GM23338 (cell line): Measurements from ENCODE around the gene LCLAT1. TPM values are rescaled to one million over a fixed set of nuclear protein-coding genes. Genes with fewer than 3 reads are reported as not detected.
A peak's percentile ranks its signal among the peaks of the same experiment; 100 is the strongest.

Experiments
- ATAC-seq: fragments of 200-7000 bp; cut with Tn5 transposase; 3 replicates; pipeline ENCODE4 v1.9.1; 2020
- DNase-seq: peaks from one replicate; pipeline ENCODE4 v3.0.0-alpha.2; 2015; ENCODE audit warnings: low spot score
- H2AFZ ChIP-seq: fragments of 200-600 bp; sonication (generic); 2 replicates; pipeline ENCODE4 v1.8.0; 2016; ENCODE audit warnings: antibody characterized with exemption, mild to moderate bottlenecking, moderate library complexity
- H3F3A ChIP-seq: fragments of 200-600 bp; sonication (generic); replicated peaks from 2 replicates; pipeline ENCODE4 v1.8.0; 2017; ENCODE audit warnings: antibody characterized with exemption, mixed run types, low read depth
- H3K27ac ChIP-seq: fragments of 200-600 bp; sonication (generic); 2 replicates; pipeline ENCODE4 v1.6.1; 2016; ENCODE audit warnings: low read depth
- H3K27me3 ChIP-seq: fragments of 200-600 bp; sonication (generic); 2 replicates; pipeline ENCODE4 v1.8.0; 2016; ENCODE audit warnings: mild to moderate bottlenecking, mixed run types, moderate library complexity; ENCODE audit not compliant: insufficient read depth
- H3K36me3 ChIP-seq: fragments of 200-600 bp; sonication (generic); 2 replicates; pipeline ENCODE4 v1.8.0; 2016; ENCODE audit warnings: mild to moderate bottlenecking; ENCODE audit not compliant: insufficient read depth
- H3K4me1 ChIP-seq: fragments of 200-600 bp; sonication (generic); 2 replicates; pipeline ENCODE4 v1.8.0; 2016; ENCODE audit warnings: mild to moderate bottlenecking, moderate library complexity; ENCODE audit not compliant: insufficient read depth
- H3K4me2 ChIP-seq: fragments of 200-600 bp; sonication (generic); 2 replicates; pipeline ENCODE4 v1.7.1; 2017; ENCODE audit warnings: mixed run types
- H3K4me3 ChIP-seq: fragments of 200-600 bp; sonication (generic); 2 replicates; pipeline ENCODE4 v1.6.1; 2016; ENCODE audit warnings: mixed run types
- H3K79me2 ChIP-seq: fragments of 200-600 bp; sonication (generic); replicated peaks from 2 replicates; pipeline ENCODE4 v1.8.0; 2017; ENCODE audit warnings: mild to moderate bottlenecking; ENCODE audit not compliant: insufficient read depth
- H3K9me2 ChIP-seq: fragments of 200-600 bp; sonication (generic); 2 replicates; pipeline ENCODE4 v1.8.0; 2017; ENCODE audit not compliant: insufficient read depth
- H4K20me1 ChIP-seq: fragments of 200-600 bp; sonication (generic); replicated peaks from 2 replicates; pipeline ENCODE4 v1.8.0; 2017; ENCODE audit warnings: mild to moderate bottlenecking; ENCODE audit not compliant: insufficient read depth
- H3K27ac Mint-ChIP-seq: 2 replicates; pipeline ENCODE4 v1.8.0; 2020; ENCODE audit warnings: inconsistent platforms, mild to moderate bottlenecking, moderate library complexity, mixed read lengths
- H3K27me3 Mint-ChIP-seq: 3 replicates; pipeline ENCODE4 v1.8.0; 2022; ENCODE audit warnings: low read depth, mild to moderate bottlenecking, moderate library complexity, mixed read lengths, inconsistent platforms; ENCODE audit not compliant: insufficient read depth, poor library complexity
- H3K36me3 Mint-ChIP-seq: 3 replicates; pipeline ENCODE4 v1.8.0; 2021; ENCODE audit warnings: low read depth, mild to moderate bottlenecking, inconsistent platforms, moderate library complexity, mixed read lengths
- H3K4me1 Mint-ChIP-seq: 3 replicates; pipeline ENCODE4 v1.8.0; 2020; ENCODE audit warnings: mild to moderate bottlenecking, inconsistent platforms, mixed read lengths
- H3K4me3 Mint-ChIP-seq: 3 replicates; pipeline ENCODE4 v1.8.0; 2021; ENCODE audit warnings: moderate library complexity, mild to moderate bottlenecking, inconsistent platforms, mixed read lengths
- H3K9me3 Mint-ChIP-seq: 3 replicates; pipeline ENCODE4 v1.8.0; 2020; ENCODE audit warnings: moderate library complexity, mild to moderate bottlenecking, inconsistent platforms, mixed read lengths
- CREB1 ChIP-seq: fragments of 250-450 bp; sonication (Bioruptor Pico); IDR thresholded peaks from 2 replicates; pipeline ENCODE4 v1.5.0; 2020; ENCODE audit warnings: low read depth, mild to moderate bottlenecking, moderate library complexity
- EZH2 ChIP-seq: fragments of 200-600 bp; sonication (generic); IDR thresholded peaks from one replicate; pipeline ENCODE4 v1.8.0; 2017; ENCODE audit warnings: antibody characterized with exemption, mild to moderate bottlenecking, low read depth; ENCODE audit not compliant: unreplicated experiment
- EZH2phosphoT487 ChIP-seq: fragments of 200-600 bp; sonication (generic); IDR thresholded peaks from one replicate; pipeline ENCODE4 v1.8.1; 2018; ENCODE audit warnings: antibody characterized with exemption; ENCODE audit not compliant: unreplicated experiment
- JUNB ChIP-seq: IDR thresholded peaks from one replicate; pipeline ENCODE4 v1.6.1; 2016; ENCODE audit warnings: antibody characterized with exemption; ENCODE audit not compliant: unreplicated experiment
- NANOG ChIP-seq: IDR thresholded peaks from 2 replicates; pipeline ENCODE4 v1.6.1; 2016; ENCODE audit warnings: antibody characterized with exemption, borderline replicate concordance
- POLR2AphosphoS5 ChIP-seq: IDR thresholded peaks from 2 replicates; pipeline ENCODE4 v1.6.1; 2016; ENCODE audit warnings: antibody characterized with exemption, low read depth
- STAT1 ChIP-seq: IDR thresholded peaks from one replicate; pipeline ENCODE4 v1.6.1; 2016; ENCODE audit warnings: antibody characterized with exemption; ENCODE audit not compliant: unreplicated experiment
- ZNF114 ChIP-seq: fragments of 250-450 bp; sonication (Bioruptor Pico); IDR thresholded peaks from 2 replicates; pipeline ENCODE4 v1.5.0; 2020; ENCODE audit warnings: mild to moderate bottlenecking, moderate library complexity
- ZNF331 ChIP-seq: fragments of 250-450 bp; sonication (Bioruptor Pico); IDR thresholded peaks from 2 replicates; pipeline ENCODE4 v1.5.0; 2020; ENCODE audit warnings: low read depth, mild to moderate bottlenecking, moderate library complexity
- polyA plus RNA-seq: library from polyadenylated mRNA; unstranded; fragments of >200 nt; fragmentation: Nextera tagmentation; extraction: Ambion mirVana; gene quantifications from 2 replicates; pipeline ENCODE4 v1.2.1, GENCODE V29; 2016
- total RNA-seq: library from RNA; depleted of rRNA; stranded (reverse); fragments of >200 nt; shearing (Covaris generic); gene quantifications from 2 replicates; pipeline ENCODE4 v1.2.3, GENCODE V29; 2014
- TF ChIP-seq, protein P1 (sequence below): IDR thresholded peaks from one replicate; pipeline ENCODE4 v1.6.1; 2018; ENCODE audit warnings: antibody characterized with exemption; ENCODE audit not compliant: unreplicated experiment
- TF ChIP-seq, protein P2 (sequence below), 2 experiments: fragments of 200-600 bp in 1 of 2; sonication (generic) in 1 of 2; conservative IDR thresholded peaks; 2 replicates each; pipeline versions ENCODE4 v1.5.1 to v1.6.1; 2016 to 2017; ENCODE audit warnings: antibody characterized with exemption in 2 of 2, low read depth in 2 of 2, mild to moderate bottlenecking in 2 of 2, moderate library complexity in 1 of 2
- TF ChIP-seq, protein P3 (sequence below): IDR thresholded peaks from 2 replicates; pipeline ENCODE4 v1.6.1; 2016; ENCODE audit warnings: antibody characterized with exemption

The LCLAT1 gene
- total and polyA plus RNA-seq, 2 experiments from 2014 or later = 11.5 to 30.1 TPM

DNA sequence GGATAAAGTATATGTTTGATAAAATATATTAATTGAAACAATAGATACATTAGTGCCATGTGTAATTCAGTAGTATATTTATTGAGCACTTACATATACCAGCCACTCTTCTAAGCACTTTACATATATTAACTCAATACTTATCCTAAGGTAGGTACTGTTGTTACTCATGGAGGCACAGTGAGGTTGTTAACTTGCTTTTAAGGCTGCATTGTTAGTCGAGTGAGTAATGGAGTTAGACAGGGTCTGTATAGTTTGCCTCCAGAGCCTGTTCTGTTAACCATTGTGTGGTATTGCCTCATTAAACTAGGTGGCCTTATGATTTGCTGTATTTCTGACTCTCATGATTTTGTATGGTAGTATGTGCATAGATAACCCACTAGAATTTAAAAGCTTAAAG, 44.2 kb downstream of the LCLAT1 start:
- Histone ChIP-seq H3F3A (no peaks in the 10 kb centered on the region), H4K20me1 (0 out of 2 replicates have a peak, but pooled peaks cover 8% of the 10 kb centered on the region), H3K79me2 (peaks cover 68% of the 10 kb centered on the region), H3K4me3 (no peak overlapping the region), H3K36me3 (no peaks in the 10 kb centered on the region), H3K27me3 (no peaks in the 10 kb centered on the region), H3K9me2 (no peaks in the 10 kb centered on the region), H3K27ac (no peak overlapping the region), H3K4me1 (0 out of 2 replicates have a peak, but pooled peaks cover 4% of the 10 kb centered on the region), H3K4me2 (no peak overlapping the region), H2AFZ (no peak overlapping the region)
- ATAC-seq (peak; percentile 35; the same call in 2 of the 3 replicates), DNase-seq (no peak)
- no peak overlapping the region for H3K27ac Mint-ChIP-seq
- TF ChIP-seq ZNF331 (no peak), EZH2phosphoT487 (no peak), POLR2AphosphoS5 (no peak), JUNB (no peak), EZH2 (no peak), NANOG (no peak), CREB1 (CRISPR knock-in tag) (no peak)
- TF ChIP-seq, protein P1, sequence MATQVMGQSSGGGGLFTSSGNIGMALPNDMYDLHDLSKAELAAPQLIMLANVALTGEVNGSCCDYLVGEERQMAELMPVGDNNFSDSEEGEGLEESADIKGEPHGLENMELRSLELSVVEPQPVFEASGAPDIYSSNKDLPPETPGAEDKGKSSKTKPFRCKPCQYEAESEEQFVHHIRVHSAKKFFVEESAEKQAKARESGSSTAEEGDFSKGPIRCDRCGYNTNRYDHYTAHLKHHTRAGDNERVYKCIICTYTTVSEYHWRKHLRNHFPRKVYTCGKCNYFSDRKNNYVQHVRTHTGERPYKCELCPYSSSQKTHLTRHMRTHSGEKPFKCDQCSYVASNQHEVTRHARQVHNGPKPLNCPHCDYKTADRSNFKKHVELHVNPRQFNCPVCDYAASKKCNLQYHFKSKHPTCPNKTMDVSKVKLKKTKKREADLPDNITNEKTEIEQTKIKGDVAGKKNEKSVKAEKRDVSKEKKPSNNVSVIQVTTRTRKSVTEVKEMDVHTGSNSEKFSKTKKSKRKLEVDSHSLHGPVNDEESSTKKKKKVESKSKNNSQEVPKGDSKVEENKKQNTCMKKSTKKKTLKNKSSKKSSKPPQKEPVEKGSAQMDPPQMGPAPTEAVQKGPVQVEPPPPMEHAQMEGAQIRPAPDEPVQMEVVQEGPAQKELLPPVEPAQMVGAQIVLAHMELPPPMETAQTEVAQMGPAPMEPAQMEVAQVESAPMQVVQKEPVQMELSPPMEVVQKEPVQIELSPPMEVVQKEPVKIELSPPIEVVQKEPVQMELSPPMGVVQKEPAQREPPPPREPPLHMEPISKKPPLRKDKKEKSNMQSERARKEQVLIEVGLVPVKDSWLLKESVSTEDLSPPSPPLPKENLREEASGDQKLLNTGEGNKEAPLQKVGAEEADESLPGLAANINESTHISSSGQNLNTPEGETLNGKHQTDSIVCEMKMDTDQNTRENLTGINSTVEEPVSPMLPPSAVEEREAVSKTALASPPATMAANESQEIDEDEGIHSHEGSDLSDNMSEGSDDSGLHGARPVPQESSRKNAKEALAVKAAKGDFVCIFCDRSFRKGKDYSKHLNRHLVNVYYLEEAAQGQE = no peak
- TF ChIP-seq, protein P2, sequence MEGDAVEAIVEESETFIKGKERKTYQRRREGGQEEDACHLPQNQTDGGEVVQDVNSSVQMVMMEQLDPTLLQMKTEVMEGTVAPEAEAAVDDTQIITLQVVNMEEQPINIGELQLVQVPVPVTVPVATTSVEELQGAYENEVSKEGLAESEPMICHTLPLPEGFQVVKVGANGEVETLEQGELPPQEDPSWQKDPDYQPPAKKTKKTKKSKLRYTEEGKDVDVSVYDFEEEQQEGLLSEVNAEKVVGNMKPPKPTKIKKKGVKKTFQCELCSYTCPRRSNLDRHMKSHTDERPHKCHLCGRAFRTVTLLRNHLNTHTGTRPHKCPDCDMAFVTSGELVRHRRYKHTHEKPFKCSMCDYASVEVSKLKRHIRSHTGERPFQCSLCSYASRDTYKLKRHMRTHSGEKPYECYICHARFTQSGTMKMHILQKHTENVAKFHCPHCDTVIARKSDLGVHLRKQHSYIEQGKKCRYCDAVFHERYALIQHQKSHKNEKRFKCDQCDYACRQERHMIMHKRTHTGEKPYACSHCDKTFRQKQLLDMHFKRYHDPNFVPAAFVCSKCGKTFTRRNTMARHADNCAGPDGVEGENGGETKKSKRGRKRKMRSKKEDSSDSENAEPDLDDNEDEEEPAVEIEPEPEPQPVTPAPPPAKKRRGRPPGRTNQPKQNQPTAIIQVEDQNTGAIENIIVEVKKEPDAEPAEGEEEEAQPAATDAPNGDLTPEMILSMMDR (conservative IDR thresholded peaks at IDR 0.05; ENCODE audit: low read depth in 2 of 2) = no peak
- no peak overlapping the region for H3K4me3 Mint-ChIP-seq
- peaks cover 3% of the 10 kb centered on the region; the same call in 2 of the 3 replicates for H3K9me3 Mint-ChIP-seq
- peaks cover 3% of the 10 kb centered on the region; the same call in 2 of the 3 replicates for H3K4me1 Mint-ChIP-seq
- peaks cover 9% of the 10 kb centered on the region for H3K36me3 Mint-ChIP-seq
- H3K27me3 Mint-ChIP-seq = no peaks in the 10 kb centered on the region

DNA sequence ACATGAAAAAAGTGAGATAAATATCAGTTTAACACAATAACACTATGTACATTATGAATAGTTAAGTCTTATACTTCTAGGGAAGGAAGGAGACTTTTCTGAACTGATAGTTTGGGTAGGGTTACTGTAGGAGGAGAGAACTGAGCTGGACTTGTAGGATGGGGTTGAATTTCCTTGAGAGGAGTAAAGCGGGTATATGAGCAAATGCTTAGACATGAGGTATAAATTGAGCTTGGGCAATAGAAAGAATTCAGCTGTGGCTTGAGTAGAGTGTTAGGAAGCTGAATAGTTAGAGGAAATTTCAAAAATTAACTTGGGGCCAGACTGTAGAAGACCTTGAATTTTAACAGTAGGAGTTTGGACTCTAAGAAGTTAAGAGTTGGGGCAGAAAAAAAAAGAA, 45.1 kb downstream of the LCLAT1 start:
- DNase-seq (no peak), ATAC-seq (no peak)
- H3K27me3 ChIP-seq = no peaks in the 10 kb centered on the region
- no peak overlapping the region for H3K27ac ChIP-seq
- 0 out of 2 replicates have a peak, but pooled peaks cover 3% of the 10 kb centered on the region for H3K4me1 ChIP-seq
- no peaks in the 10 kb centered on the region for H3F3A ChIP-seq
- H3K9me2 ChIP-seq = no peaks in the 10 kb centered on the region
- peaks cover 68% of the 10 kb centered on the region for H3K79me2 ChIP-seq
- H3K36me3 ChIP-seq = peaks cover 7% of the 10 kb centered on the region; the same call in 1 of the 2 replicates
- H3K4me1 Mint-ChIP-seq = no peaks in the 10 kb centered on the region
- H3K27me3 Mint-ChIP-seq = no peaks in the 10 kb centered on the region
- no peak overlapping the region for H3K4me3 ChIP-seq
- H3K36me3 Mint-ChIP-seq = peaks cover 17% of the 10 kb centered on the region
- no peak overlapping the region for H3K4me2 ChIP-seq
- H2AFZ ChIP-seq = no peak overlapping the region
- no peak overlapping the region for H3K4me3 Mint-ChIP-seq
- 0 out of 2 replicates have a peak, but pooled peaks cover 8% of the 10 kb centered on the region for H4K20me1 ChIP-seq
- H3K27ac Mint-ChIP-seq = no peak overlapping the region
- H3K9me3 Mint-ChIP-seq = peaks cover 9% of the 10 kb centered on the region
- TF ChIP-seq, protein P1 = no peak
- TF ChIP-seq ZNF331 (no peak), ZNF114 (CRISPR knock-in tag) (no peak), STAT1 (no peak), EZH2 (no peak)
- TF ChIP-seq, protein P3, sequence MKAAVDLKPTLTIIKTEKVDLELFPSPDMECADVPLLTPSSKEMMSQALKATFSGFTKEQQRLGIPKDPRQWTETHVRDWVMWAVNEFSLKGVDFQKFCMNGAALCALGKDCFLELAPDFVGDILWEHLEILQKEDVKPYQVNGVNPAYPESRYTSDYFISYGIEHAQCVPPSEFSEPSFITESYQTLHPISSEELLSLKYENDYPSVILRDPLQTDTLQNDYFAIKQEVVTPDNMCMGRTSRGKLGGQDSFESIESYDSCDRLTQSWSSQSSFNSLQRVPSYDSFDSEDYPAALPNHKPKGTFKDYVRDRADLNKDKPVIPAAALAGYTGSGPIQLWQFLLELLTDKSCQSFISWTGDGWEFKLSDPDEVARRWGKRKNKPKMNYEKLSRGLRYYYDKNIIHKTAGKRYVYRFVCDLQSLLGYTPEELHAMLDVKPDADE = no peak
